SK-MEL-5 (cell line): ENCODE data around the gene SLX9. TPM values are rescaled to one million over a fixed set of nuclear protein-coding genes. Genes with fewer than 3 reads are reported as not detected.
"Not testable (repeated sequence)": the region's sequence is repeated elsewhere in the genome, so short reads cannot be mapped to it uniquely, and the experiment has no call there.

Experiments used
- DNase-seq: peaks from one replicate; pipeline ENCODE4 v3.0.0-alpha.2; 2016; ENCODE audit warnings: low read depth, low spot score
- in situ Hi-C: cut with HindIII; loops from 2 replicates; pipeline ENCODE4 v1.10.0; 2016; ENCODE audit warnings: low sequenced_read_pairs, high pct_unique_total_duplicates, low pct_unique_long_range_greater_than_20kb
- total RNA-seq: library from RNA; depleted of rRNA; stranded (reverse); fragments of >200 nt; shearing (Covaris generic); gene quantifications from 2 replicates; pipeline ENCODE4 v1.2.3, GENCODE V29; 2014; rRNA removed

Gene SLX9
- total RNA-seq, 1 experiment from 2014 or later, result 34.9 TPM

GRCh38 chr21:45022348-45022675, 82.5 kb downstream of the SLX9 start:
- no peak for DNase-seq
- in situ Hi-C loops, result no loop called here

DNA sequence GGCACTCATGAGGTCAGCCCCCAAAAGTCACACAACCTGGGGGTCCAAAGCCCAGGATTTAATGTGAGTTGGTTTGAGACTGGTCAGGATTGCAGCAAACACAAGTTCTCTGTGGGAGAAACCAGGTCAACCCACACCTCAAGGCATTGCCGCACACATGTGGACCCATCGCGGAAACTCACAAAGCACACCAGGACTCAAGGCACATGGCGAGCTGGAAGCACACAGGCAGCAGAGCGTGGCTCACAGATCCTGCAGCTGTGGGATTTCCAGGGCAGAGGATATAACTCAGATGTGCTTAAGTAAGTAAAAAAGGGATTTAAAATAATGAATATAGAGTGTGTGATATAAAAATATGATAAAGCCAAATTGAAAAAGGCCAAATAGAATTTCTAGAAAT, 82.9 kb downstream of the SLX9 start:
- DNase-seq, result no peak
- in situ Hi-C loops, result no loop called here

GRCh38 chr21:45024516-45024915, 84.7 kb downstream of the SLX9 start:
- in situ Hi-C loops, DNase-seq: not testable (repeated sequence)

GRCh38 chr21:45026066-45026745, 86.4 kb downstream of the SLX9 start:
- in situ Hi-C loops, result no loop called here
- DNase-seq, result no peak

Other genes with a start within 250 kb of the SLX9 start
- not detected in 2 replicates for gene KRTAP10-12, start 242.9 kb upstream of the SLX9 start, total RNA-seq
- gene TSPEAR, start 228.5 kb upstream of the SLX9 start, total RNA-seq, result not detected in 2 replicates
- 53.3 and 53.9 TPM in 2 replicates for gene UBE2G2, start 138.2 kb upstream of the SLX9 start, total RNA-seq
- gene SUMO3, start 122.0 kb upstream of the SLX9 start, total RNA-seq, result 34.2 and 36.0 TPM in 2 replicates
- gene PTTG1IP, start 66.3 kb upstream of the SLX9 start, total RNA-seq, result 843 and 970 TPM in 2 replicates
- 0.05 TPM in 1 of 2 replicates, not detected in the other for gene ITGB2, start 19.1 kb upstream of the SLX9 start, total RNA-seq
- 8.3 and 13.1 TPM in 2 replicates for gene ADARB1, start 134.6 kb downstream of the SLX9 start, total RNA-seq